Activated T-cell treated with anti-CD3 and anti-CD28 coated beads for 24 hours (primary cell): ENCODE measurements around the gene AGL.
"Not testable (repeated sequence)": the region's sequence is repeated elsewhere in the genome, so short reads cannot be mapped to it uniquely, and the experiment has no call there.

Experiments
- DNase-seq: peaks from one replicate; pipeline ENCODE4 v3.0.0-alpha.2; 2020; ENCODE audit warnings: low read depth

The AGL gene

GRCh38 chr1:99943223-99943794 lies 93.1 kb downstream of the AGL start:
- DNase-seq, result no peak

DNA sequence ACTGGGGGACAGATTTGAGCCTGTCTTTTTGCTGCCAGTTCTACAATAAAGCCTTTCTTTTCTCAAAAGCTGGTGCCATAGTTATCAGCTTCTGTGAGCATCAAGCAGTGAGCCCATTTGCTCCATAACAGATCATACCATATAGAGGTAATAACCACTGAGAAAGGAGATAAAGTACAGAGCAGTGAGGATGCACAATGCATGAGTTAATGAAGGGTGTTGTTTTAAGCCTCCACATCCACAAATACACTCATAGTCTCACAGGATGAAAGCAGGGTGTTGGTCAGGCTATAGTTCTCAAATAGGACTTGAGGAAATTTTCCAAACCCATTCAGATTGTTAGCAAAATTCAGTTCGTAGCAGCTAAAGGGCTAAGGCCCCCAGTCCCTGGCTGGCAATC lies 94.0 kb downstream of the AGL start:
- no peak for DNase-seq

GRCh38 chr1:99945174-99945573 lies 95.0 kb downstream of the AGL start:
- no peak for DNase-seq

DNA sequence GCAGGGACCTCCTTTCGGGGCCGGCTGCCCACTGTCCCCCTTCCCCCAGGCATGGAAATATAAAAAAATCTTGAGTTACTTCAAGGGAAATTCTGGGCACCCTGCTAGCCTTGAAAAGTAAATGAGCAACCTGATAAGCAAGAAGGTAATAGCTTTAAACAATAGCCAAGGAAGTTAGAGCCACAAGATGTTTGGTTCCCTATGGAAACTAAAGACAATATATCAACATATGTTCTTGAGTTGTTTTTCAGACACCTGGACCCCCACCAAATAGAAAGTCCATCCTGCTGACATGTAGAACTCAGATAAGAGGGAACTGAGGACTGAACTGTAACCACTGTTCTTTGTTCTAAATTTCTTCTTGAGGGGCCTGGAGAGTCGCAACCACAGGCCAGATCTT lies 100.3 kb downstream of the AGL start:
- no peak for DNase-seq

GRCh38 chr1:99952522-99952921 lies 102.4 kb downstream of the AGL start:
- DNase-seq, result no peak

GRCh38 chr1:99955375-99955774 lies 105.2 kb downstream of the AGL start:
- no peak for DNase-seq

DNA sequence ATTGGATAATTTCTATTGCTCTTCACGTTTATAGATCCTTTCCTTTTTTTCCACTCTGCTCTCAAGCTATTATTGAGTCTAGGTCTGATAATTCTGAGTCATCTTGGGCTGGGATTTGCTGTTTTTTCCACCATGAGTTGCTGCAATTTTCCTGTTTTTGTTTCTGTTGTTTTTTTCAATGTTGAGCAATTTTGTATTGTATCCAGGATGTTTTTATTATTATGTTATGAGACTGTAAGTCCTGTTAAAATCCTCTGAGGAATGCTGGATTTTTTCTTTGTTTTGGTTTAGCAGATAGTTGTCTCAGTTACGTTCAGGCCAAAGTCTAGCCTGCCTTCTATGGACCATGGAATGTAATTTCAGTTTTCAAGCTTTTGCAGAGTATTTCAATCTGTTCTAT lies 106.6 kb downstream of the AGL start:
- no peak for DNase-seq

- no peak for DNase-seq
Observed at GRCh38 chr1:99957818-99958217, 107.7 kb downstream of the AGL start.

- not testable (repeated sequence) for DNase-seq
Observed at GRCh38 chr1:99959189-99959705, 109.1 kb downstream of the AGL start.

DNA sequence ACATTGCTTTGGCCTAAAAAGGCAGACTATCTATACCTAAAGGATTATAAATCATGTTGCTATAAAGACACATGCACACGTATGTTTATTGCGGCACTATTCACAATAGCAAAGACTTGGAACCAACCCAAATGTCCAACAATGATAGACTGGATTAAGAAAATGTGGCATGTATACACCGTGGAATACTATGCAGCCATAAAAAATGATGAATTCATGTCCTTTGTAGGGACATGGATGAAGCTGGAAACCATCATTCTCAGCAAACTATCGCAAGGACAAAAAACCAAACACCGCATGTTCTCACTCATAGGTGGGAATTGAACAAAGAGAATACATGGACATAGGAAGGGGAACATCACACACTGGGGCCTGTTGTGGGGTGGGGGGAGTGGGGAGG lies 110.1 kb downstream of the AGL start:
- not testable (repeated sequence) for DNase-seq

DNA sequence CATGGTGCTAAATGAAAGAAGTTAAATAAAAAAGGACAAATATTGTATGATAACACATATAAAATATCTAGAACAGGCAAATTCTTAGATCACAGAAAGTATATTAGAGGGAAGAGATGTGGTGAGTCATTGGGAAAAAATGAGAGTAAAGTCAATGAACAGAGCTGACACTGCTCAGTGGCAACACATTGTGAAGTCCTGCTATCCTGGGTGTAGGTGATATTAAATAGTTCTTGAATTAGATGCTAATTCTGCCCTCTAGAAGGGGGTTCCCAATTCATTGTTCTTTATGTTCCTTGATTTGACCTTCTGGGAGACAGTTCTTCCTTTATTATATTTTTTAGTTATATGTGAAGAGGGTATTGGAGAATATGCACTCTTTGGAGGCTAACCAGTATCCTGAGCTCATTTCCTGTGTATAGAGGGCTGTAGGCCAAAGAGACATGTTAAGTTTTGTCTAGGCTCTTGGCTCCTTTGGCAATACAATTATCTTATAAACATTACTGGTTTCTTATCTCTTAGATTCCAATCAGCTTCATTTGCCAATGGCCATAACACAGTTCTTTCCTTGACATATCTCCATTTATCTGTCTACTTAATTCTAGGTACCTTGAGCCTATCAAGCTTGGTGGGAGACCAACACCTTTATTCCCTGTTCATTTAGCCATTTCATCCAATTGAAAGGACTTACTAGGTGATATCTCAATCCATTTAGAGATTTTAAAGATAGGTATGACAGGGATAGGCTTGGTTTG lies 113.1 kb downstream of the AGL start:
- no peak for DNase-seq

- DNase-seq, result no peak
Observed at GRCh38 chr1:99964806-99965205, 114.6 kb downstream of the AGL start.

DNA sequence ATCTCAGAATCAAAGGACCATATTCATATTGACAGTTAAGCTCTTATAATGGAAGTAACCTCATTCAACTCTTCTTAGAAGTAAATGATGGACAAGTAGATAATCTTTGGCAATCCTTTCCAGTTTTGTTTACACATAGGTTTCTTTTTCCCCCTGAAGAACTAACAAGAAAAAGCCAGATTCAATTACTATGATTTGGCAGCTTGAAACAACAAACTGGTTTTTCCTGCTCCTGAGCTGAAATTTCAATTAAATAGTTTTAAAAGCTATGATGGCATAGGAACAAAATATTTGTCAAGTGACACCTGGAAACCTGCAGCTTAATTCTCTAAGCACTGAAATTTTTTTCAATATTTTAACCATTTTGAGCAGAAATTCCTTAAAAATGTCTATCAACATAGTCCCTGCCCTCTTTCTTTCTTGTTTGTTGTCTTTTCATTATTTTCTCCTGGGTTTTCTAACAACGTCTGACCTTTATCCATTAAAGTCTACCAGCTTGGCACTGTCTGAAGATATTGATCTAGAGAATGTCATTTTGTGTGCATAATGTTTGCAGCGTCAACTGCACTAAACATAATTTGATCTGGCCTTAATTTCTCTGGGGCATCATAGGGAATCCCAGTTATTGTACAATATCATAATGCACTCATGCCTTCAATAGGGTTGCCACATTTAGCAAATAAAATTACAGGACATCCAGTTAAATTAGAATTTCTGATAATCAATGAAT lies 115.7 kb downstream of the AGL start:
- DNase-seq, result no peak

DNA sequence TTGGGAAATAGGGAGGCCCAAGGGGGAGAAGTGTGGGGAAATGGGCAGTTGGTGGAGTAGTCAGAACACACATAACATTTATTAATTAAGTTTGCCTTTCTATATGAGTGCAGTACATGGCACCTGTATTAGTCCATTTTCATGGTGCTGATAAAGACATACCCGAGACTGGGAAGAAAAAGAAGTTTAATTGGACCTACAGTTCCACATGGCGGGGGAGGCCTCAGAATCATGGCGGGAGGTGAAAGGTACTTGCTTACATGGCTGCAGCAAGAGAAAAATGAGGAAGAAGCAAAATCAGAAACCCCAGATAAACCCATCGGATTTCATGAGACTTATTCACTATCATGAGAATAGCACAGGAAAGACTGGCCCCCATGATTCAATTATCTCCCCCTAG lies 118.1 kb downstream of the AGL start:
- no peak for DNase-seq

DNA sequence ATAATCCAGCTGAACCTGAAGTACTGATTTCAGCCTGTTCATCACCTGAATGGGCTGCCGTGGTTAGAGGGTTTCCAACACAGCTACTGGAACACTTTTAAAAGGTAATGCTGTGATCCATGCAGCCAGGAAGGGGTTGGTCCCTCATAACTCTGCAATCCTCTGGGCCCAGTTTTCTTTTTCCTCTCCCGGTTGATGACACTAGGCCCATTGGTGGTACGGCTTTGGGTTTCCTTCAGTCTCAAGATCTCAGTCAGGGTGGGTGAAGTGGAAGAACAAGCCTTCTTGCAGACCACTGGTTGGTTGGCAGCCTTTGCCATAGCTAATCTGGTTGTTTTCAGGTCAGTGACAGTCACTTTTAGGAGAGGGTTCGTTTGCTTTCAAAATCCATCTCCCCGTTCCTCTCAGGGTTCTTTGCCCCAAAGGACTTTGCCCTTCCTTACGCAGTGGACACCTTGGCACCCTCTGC lies 119.1 kb downstream of the AGL start:
- DNase-seq, result peak; percentile 1

DNA sequence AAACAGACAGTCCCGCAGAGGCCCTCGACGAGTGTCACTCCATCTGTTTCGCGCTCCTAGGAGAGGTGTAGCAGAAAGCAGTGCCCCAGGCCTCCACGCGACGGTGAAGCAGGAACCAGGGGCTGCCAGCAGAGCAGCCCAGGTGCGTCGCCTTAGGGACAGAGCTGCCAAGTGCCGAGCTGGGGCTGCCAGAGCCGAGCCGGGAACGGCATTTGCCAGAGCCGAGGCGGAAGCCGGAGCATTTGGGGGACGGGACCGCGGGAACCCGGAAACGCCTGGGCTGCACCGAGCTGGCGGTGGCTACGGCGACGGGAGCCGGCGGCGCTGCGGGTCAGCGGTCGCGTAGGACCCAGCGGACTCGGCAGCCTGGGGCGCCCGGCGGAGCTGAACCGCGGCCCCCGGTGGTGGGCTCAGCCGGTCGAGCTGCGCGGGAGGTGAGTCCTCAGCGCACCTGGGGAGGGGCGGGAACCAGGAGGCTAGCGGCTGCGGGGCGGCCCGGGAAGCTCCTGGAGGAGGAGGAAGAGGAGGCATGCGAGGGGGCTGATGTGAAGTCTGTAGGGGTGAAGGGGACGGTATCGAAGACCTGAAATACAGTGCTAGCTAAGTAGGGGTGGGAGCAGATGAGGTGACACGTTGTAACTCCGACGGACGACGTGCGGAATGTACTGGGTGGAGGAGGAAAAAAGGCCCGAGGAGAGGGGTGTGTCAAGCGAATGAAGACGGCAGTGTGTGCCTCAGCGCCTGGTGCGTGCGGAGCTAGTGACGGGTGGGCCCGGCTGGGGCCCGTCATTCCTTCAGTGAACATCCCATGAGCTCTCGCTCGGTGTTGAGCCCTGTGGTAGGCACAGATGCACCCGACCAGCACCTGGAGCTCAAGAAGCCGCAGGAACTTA lies 119.8 kb downstream of the AGL start, which contains the start of gene SLC35A3:
TSS of gene SLC35A3 (plus strand) at position 268 of the 893 bp plus-strand sequence. CDS start 23,559 bp downstream, outside the sequence.
- peak; percentile 77 for DNase-seq

DNA sequence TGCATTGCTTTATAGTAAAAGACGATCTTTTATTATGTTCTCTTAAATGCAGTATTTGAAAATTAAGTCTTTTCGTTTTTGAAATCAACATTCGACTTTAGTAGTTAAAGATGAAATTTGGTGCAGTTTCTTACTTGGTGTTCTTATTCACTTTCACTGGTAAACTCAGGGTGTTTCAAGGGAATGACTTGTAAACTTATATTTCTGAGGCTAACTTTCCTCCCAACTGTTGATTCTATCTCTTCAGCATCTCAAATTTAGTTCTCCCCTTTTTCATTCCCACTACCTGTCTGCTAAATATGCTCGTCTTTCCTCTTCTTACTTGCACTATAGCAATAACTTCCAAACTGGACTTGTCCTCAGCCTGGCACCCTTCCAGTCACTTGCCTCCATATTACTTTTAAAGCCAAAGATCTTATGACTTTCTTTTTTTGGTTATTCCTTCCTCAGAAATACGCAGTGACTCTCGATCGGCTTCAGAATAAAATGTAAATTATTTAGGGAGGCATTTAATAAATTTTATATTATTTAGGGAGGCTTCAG lies 120.6 kb downstream of the AGL start:
- no peak for DNase-seq

DNA sequence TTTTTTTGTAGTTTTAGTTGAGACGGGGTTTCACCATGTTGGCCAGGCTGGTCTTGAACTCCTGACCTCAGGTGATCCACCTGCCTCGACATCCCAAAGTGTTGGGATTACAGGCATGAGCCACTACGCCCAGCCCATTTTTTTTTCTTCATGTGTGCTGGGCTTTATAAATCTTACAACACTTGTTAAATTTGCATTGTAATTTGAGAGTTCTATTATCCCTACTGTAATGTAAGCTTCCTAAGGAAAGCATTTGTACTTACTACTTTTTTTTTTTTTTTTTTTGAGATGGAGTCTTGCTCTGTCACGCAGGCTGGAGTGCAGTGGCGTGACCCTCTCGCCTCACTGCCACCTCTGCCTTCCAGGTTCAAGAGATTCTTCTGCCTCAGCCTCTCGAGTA lies 121.9 kb downstream of the AGL start:
- not testable (repeated sequence) for DNase-seq
